ENCODE data around the gene STX1B.
"Not testable (repeated sequence)": the region's sequence is repeated elsewhere in the genome, so short reads cannot be mapped to it uniquely, and the experiment has no call there.

Gene STX1B

GRCh38 chr16:31010585-31011325 is at the start of gene STX1B:
STX1B (minus strand) TSS chr16:31010638; CDS start chr16:31010396, 242 bp downstream.
- DNase-seq (ENCODE audit: low read depth, low spot score), result no peak

GRCh38 chr16:31055613-31056012 is 45.2 kb upstream of the STX1B start:
- no peak for DNase-seq (ENCODE audit: low read depth, low spot score)

GRCh38 chr16:31052114-31052513 is 41.7 kb upstream of the STX1B start:
- no peak for DNase-seq (ENCODE audit: low read depth, low spot score)

- no peak for DNase-seq (ENCODE audit: low read depth, low spot score)
Observed at GRCh38 chr16:31050280-31051030, 40.0 kb upstream of the STX1B start.

- DNase-seq (ENCODE audit: low read depth, low spot score), result no peak
Observed at GRCh38 chr16:31043898-31044481, 33.6 kb upstream of the STX1B start.

GRCh38 chr16:31043352-31043751 is 32.9 kb upstream of the STX1B start:
- DNase-seq (ENCODE audit: low read depth, low spot score), result no peak

- DNase-seq (ENCODE audit: low read depth, low spot score), result no peak
Observed at GRCh38 chr16:31042866-31043265, 32.4 kb upstream of the STX1B start.

GRCh38 chr16:31038993-31039392 is 28.6 kb upstream of the STX1B start:
- no peak for DNase-seq (ENCODE audit: low read depth, low spot score)

- no peak for DNase-seq (ENCODE audit: low read depth, low spot score)
Observed at GRCh38 chr16:31036691-31037090, 26.3 kb upstream of the STX1B start.

GRCh38 chr16:31033709-31034492 is 23.5 kb upstream of the STX1B start:
- DNase-seq (ENCODE audit: low read depth, low spot score), result no peak

- DNase-seq (ENCODE audit: low read depth, low spot score), result peak; percentile 92
Observed at GRCh38 chr16:31032736-31033708, 22.6 kb upstream of the STX1B start, which contains the start of gene STX4. STX4 (plus strand) TSS chr16:31033558; CDS start chr16:31033806, 248 bp downstream.

GRCh38 chr16:31031276-31031675 is 20.8 kb upstream of the STX1B start:
- DNase-seq (ENCODE audit: low read depth, low spot score), result no peak

- DNase-seq (ENCODE audit: low read depth, low spot score), result no peak
Observed at GRCh38 chr16:31029272-31029671, 18.8 kb upstream of the STX1B start.

GRCh38 chr16:31025339-31025738 is 14.9 kb upstream of the STX1B start:
- DNase-seq (ENCODE audit: low read depth, low spot score), result no peak

- no peak for DNase-seq (ENCODE audit: low read depth, low spot score)
Observed at GRCh38 chr16:31023627-31024226, 13.3 kb upstream of the STX1B start.

- DNase-seq (ENCODE audit: low read depth, low spot score), result no peak
Observed at GRCh38 chr16:31023252-31023602, 12.8 kb upstream of the STX1B start.

GRCh38 chr16:31022544-31023251 is 12.3 kb upstream of the STX1B start:
- DNase-seq (ENCODE audit: low read depth, low spot score), result no peak

GRCh38 chr16:31020536-31020935 is 10.1 kb upstream of the STX1B start:
- DNase-seq (ENCODE audit: low read depth, low spot score), result no peak

GRCh38 chr16:31017756-31018155 is 7.3 kb upstream of the STX1B start:
- DNase-seq (ENCODE audit: low read depth, low spot score), result not testable (repeated sequence)

- DNase-seq (ENCODE audit: low read depth, low spot score), result no peak
Observed at GRCh38 chr16:31016018-31016417, 5.6 kb upstream of the STX1B start.

All from brain pericyte (primary cell).